RKO (cell line): ENCODE measurements around the gene CCND3.
"Not testable (repeated sequence)": the region's sequence is repeated elsewhere in the genome, so short reads cannot be mapped to it uniquely, and the experiment has no call there.

ENCODE experiments used
- DNase-seq: peaks from one replicate; pipeline ENCODE4 v3.0.0-alpha.2; 2016; ENCODE audit warnings: low spot score

The CCND3 gene

GRCh38 chr6:41947581-41948220 is 6.1 kb upstream of the CCND3 start:
- no peak for DNase-seq

- DNase-seq: no peak
Measured at GRCh38 chr6:41943456-41943855, 1.8 kb upstream of the CCND3 start.

GRCh38 chr6:41942882-41943281 is 1.3 kb upstream of the CCND3 start:
- DNase-seq: not testable (repeated sequence)

- peak; percentile 92 for DNase-seq
Measured at GRCh38 chr6:41942067-41942851, 651 bp upstream of the CCND3 start.

GRCh38 chr6:41940759-41941279 is 789 bp downstream of the CCND3 start:
- peak; percentile 46 for DNase-seq

- no peak for DNase-seq
Measured at GRCh38 chr6:41939848-41940758, 1.5 kb downstream of the CCND3 start.

- peak; percentile 35 for DNase-seq
Measured at GRCh38 chr6:41939176-41939847, 2.3 kb downstream of the CCND3 start.

GRCh38 chr6:41938590-41939175 is 2.9 kb downstream of the CCND3 start:
- no peak for DNase-seq

GRCh38 chr6:41937861-41938574 is 3.6 kb downstream of the CCND3 start:
- no peak for DNase-seq

- no peak for DNase-seq
Measured at GRCh38 chr6:41937472-41937860, 4.1 kb downstream of the CCND3 start.

- peak; percentile 88 for DNase-seq
Measured at GRCh38 chr6:41936073-41936837, 5.4 kb downstream of the CCND3 start.

- DNase-seq: no peak
Measured at GRCh38 chr6:41935685-41936072, 5.9 kb downstream of the CCND3 start.

- no peak for DNase-seq
Measured at GRCh38 chr6:41935193-41935574, 6.4 kb downstream of the CCND3 start.

- no peak for DNase-seq
Measured at GRCh38 chr6:41934278-41935192, 7.1 kb downstream of the CCND3 start.

- DNase-seq: no peak
Measured at GRCh38 chr6:41932378-41932777, 9.2 kb downstream of the CCND3 start.

GRCh38 chr6:41931792-41932191 is 9.8 kb downstream of the CCND3 start:
- DNase-seq: no peak

- no peak for DNase-seq
Measured at GRCh38 chr6:41929924-41930323, 11.7 kb downstream of the CCND3 start.

GRCh38 chr6:41927253-41927652 is 14.4 kb downstream of the CCND3 start:
- DNase-seq: no peak

- peak; percentile 12 for DNase-seq
Measured at GRCh38 chr6:41922154-41922553, 19.5 kb downstream of the CCND3 start.
